ENCODE results near the gene ATMIN. TPM values are rescaled to one million over a fixed set of nuclear protein-coding genes. Genes with fewer than 3 reads are reported as not detected.

Gene ATMIN
- total and polyA plus RNA-seq, 2 donors (not counting 1 experiment from before 2014, with no cell fraction given): 7.5 to 31.5 TPM

DNA sequence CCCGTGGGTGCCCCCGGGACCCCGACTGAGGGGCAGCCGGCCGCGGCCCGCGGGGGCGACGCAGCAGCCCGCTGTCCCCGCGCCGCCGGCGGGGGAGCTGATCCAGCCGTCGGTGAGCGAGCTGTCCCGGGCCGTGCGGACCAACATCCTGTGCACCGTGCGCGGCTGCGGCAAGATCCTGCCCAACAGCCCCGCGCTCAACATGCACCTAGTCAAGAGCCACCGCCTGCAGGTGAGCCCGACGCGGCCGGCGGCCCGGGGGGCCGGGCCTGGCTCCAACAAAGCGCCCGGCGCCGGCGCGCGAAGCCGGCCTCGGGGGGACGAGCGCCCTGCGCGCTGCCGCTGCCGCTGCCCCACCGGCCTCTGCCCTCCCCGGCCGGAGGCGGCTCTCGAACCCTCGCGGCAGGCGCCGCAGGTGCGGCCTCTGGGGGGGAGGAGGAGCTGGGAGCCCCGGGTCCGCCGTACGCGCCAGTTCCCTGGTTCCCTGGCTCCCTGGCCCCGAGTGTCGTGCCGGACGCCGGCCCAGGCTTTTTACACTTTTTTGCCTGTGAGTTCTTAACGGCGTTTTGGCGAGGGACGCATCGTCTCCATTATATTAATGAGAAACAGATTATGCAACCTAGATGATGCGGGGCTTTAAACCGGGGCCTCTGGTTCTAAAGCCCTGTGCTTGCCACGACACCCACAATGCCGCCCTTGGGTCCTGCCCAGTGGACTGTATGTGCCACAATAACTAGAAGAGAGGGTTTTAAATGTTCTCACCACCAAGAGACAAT lies 521 bp downstream of the ATMIN start:
- H3K27ac Mint-ChIP-seq: peak overlapping the region; percentile 66
- ATAC-seq (ENCODE audit: low read depth) (peak; percentile 55), DNase-seq (no peak)
- TF ChIP-seq, protein P1, sequence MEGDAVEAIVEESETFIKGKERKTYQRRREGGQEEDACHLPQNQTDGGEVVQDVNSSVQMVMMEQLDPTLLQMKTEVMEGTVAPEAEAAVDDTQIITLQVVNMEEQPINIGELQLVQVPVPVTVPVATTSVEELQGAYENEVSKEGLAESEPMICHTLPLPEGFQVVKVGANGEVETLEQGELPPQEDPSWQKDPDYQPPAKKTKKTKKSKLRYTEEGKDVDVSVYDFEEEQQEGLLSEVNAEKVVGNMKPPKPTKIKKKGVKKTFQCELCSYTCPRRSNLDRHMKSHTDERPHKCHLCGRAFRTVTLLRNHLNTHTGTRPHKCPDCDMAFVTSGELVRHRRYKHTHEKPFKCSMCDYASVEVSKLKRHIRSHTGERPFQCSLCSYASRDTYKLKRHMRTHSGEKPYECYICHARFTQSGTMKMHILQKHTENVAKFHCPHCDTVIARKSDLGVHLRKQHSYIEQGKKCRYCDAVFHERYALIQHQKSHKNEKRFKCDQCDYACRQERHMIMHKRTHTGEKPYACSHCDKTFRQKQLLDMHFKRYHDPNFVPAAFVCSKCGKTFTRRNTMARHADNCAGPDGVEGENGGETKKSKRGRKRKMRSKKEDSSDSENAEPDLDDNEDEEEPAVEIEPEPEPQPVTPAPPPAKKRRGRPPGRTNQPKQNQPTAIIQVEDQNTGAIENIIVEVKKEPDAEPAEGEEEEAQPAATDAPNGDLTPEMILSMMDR (IDR thresholded peaks at IDR 0.05): no peak
- no peak for TF ChIP-seq EZH2 (IDR thresholded peaks at IDR 0.05; ENCODE audit: borderline replicate concordance, insufficient read depth, low read depth, low read length, poor library complexity, severe bottlenecking)
- H3K9ac ChIP-seq (ENCODE audit: low read length): peak overlapping the region; percentile 67
- peaks cover 14 to 16% of the 10 kb centered on the region in 2 donors for H3K4me1 ChIP-seq (ENCODE audit: control insufficient read depth in 2 of 2, insufficient read depth in 2 of 2, low read length in 2 of 2)
- H3K4me3 ChIP-seq (ENCODE audit: control extremely low read depth in 1 of 5, extremely low read depth in 1 of 5, insufficient read depth in 1 of 5, low read depth in 2 of 5, low read length in 4 of 5): peak overlapping the region; percentile 49 to 76 (median 66)
- under 1% methylated on average over 78 of the region's 80 CpGs for WGBS (ENCODE audit: insufficient coverage)
- H3K36me3 ChIP-seq (replicated peaks in 1 of 2; ENCODE audit: control extremely low read depth in 1 of 2, control insufficient read depth in 1 of 2, extremely low read depth in 1 of 2, insufficient read depth in 2 of 2, low read length in 1 of 2): peaks cover 3 to 4% of the 10 kb centered on the region in 2 experiments
- no peaks in the 10 kb centered on the region for H3K27me3 Mint-ChIP-seq
- H3K9me3 ChIP-seq (ENCODE audit: control extremely low read depth in 1 of 3, control insufficient read depth in 2 of 3, insufficient read depth in 1 of 3, low read length in 2 of 3): no peaks in the 10 kb centered on the region
- ChIA-PET CTCF (interaction anchor here (0.6 to 10.0 kb wide), 21 partner anchors 8 to 703 kb away, joined by 3 to 99 read pairs (median 4); partner anchors contain the start of genes C16orf46, CENPN and CMC2), POLR2A (interaction anchor here (0.5 to 1.4 kb wide), 3 partner anchors 29 to 82 kb away, joined by 3 to 6 read pairs (median 3); partner anchors contain the start of genes CENPN and CMC2)
- peak overlapping the region in 1 of 2 donors; percentile 40 for H3K27ac ChIP-seq (ENCODE audit: low read length in 2 of 2)
- peaks cover 18% of the 10 kb centered on the region for H4K20me1 ChIP-seq (ENCODE audit: control insufficient read depth, insufficient read depth, low read length, poor library complexity, severe bottlenecking)
- H3K4me3 Mint-ChIP-seq: peak overlapping the region; percentile 86
- no peaks in the 10 kb centered on the region for H3K27me3 ChIP-seq (replicated peaks in 1 of 4; ENCODE audit: control extremely low read depth in 1 of 4, control insufficient read depth in 3 of 4, insufficient read depth in 4 of 4, low read length in 3 of 4)
- H3K4me2 ChIP-seq (replicated peaks; ENCODE audit: low read depth, low read length, poor library complexity, severe bottlenecking): peak overlapping the region; percentile 87
- peaks cover 37% of the 10 kb centered on the region for H3K79me2 ChIP-seq (ENCODE audit: control insufficient read depth, insufficient read depth, low read length)
- peak overlapping the region; percentile 74 for H2AFZ ChIP-seq (ENCODE audit: insufficient read depth, low read depth, low read length, poor library complexity, severe bottlenecking)
- no peaks in the 10 kb centered on the region for H3K9me3 Mint-ChIP-seq (ENCODE audit: insufficient read depth)
- intact Hi-C loops (cut with micrococcal nuclease): loop anchor here (1.0 to 10.0 kb wide), 5 partner anchors 29 to 703 kb away; partner anchors contain the start of genes C16orf46, CENPN, GAN and GCSH
- peaks cover 22% of the 10 kb centered on the region for H3K4me1 Mint-ChIP-seq

All from B cell (primary cell).